HepG2 (cell line): ENCODE results near the gene RRBP1. TPM values are rescaled to one million over a fixed set of nuclear protein-coding genes. Genes with fewer than 3 reads are reported as not detected.

Experiments
- CC2D1A ChIP-seq: sonication (generic); formaldehyde crosslinking; IDR thresholded peaks from 2 replicates; pipeline ENCODE4 v1.8.1; 2023; ENCODE audit warnings: mild to moderate bottlenecking, missing genetic modification reagents
- CCAR2 ChIP-seq: fragments of 200-400 bp; formaldehyde crosslinking; optimal IDR thresholded peaks from 2 replicates; pipeline ENCODE3; 2018; ENCODE audit warnings: low read depth, mild to moderate bottlenecking, low read length, moderate library complexity
- CHD4 ChIP-seq: fragments of 200-600 bp; sonication (generic); IDR thresholded peaks from 2 replicates; pipeline ENCODE4 v1.7.0; 2017; ENCODE audit warnings: mild to moderate bottlenecking, low read length, borderline replicate concordance
- CSRNP1 ChIP-seq: sonication (generic); formaldehyde crosslinking; IDR thresholded peaks from 2 replicates; pipeline ENCODE4 v1.8.1; 2023; ENCODE audit warnings: mild to moderate bottlenecking, missing genetic modification reagents
- FOXM1 ChIP-seq: sonication (generic); formaldehyde crosslinking; IDR thresholded peaks from 2 replicates; pipeline ENCODE4 v1.5.0; 2020; ENCODE audit warnings: missing genetic modification reagents
- GZF1 ChIP-seq: sonication (generic); formaldehyde crosslinking; IDR thresholded peaks from 2 replicates; pipeline ENCODE4 v1.5.1; 2020; ENCODE audit warnings: mild to moderate bottlenecking, missing genetic modification reagents
- HNF1A ChIP-seq, 2 experiments: sonication (generic) in 1 of 2; formaldehyde crosslinking in 1 of 2; IDR thresholded peaks; 2 replicates each; pipeline versions ENCODE4 v1.4.0 to v1.6.1; 2016 to 2020; ENCODE audit warnings: borderline replicate concordance in 1 of 2, low read depth in 1 of 2, mild to moderate bottlenecking in 1 of 2, missing genetic modification reagents in 1 of 2
- HNRNPH1 ChIP-seq: fragments of 200-400 bp; formaldehyde crosslinking; optimal IDR thresholded peaks from 2 replicates; pipeline ENCODE3; 2017; ENCODE audit warnings: mild to moderate bottlenecking, low read depth, low read length
- MAZ ChIP-seq, 2 experiments: sonication (generic) in 1 of 2; formaldehyde crosslinking in 1 of 2; IDR thresholded peaks; 2 replicates each; pipeline versions ENCODE4 v1.5.0 to v1.6.1; 2012 to 2020; ENCODE audit warnings: low read depth in 2 of 2, mild to moderate bottlenecking in 2 of 2, borderline replicate concordance in 1 of 2, improper control_type of control experiment in 1 of 2, low read length in 1 of 2, missing genetic modification reagents in 1 of 2, moderate library complexity in 1 of 2
- MTERF4 ChIP-seq: sonication (generic); formaldehyde crosslinking; IDR thresholded peaks from 2 replicates; pipeline ENCODE4 v1.8.0; 2023; ENCODE audit warnings: mild to moderate bottlenecking, missing genetic modification reagents
- NR2F1 ChIP-seq, 2 experiments: fragments of 450-650 bp in 1 of 2; formaldehyde crosslinking in 1 of 2; IDR thresholded peaks; 2 replicates each; pipeline versions ENCODE4 v1.5.0 to v1.6.1; 2016 to 2020; ENCODE audit warnings: mild to moderate bottlenecking in 1 of 2, missing compliant biosample characterization in 1 of 2, missing genetic modification reagents in 1 of 2, moderate library complexity in 1 of 2
- RBM39 ChIP-seq: fragments of 200-400 bp; formaldehyde crosslinking; IDR thresholded peaks from one replicate; pipeline ENCODE4 v1.6.1; 2018; ENCODE audit warnings: antibody characterized with exemption, mild to moderate bottlenecking, low read depth, low read length; ENCODE audit not compliant: poor library complexity, severe bottlenecking
- RCOR2 ChIP-seq: IDR thresholded peaks from 2 replicates; pipeline ENCODE4 v1.6.1; 2016; ENCODE audit warnings: missing biosample characterization, missing genetic modification reagents
- TEAD3 ChIP-seq: optimal IDR thresholded peaks from 2 replicates; pipeline ENCODE3; 2016; ENCODE audit warnings: borderline replicate concordance
- YEATS4 ChIP-seq: sonication (generic); formaldehyde crosslinking; IDR thresholded peaks from 2 replicates; pipeline ENCODE4 v1.4.0; 2020; ENCODE audit warnings: missing genetic modification reagents, borderline replicate concordance
- ZFP36 ChIP-seq: fragments of 150-350 bp; IDR thresholded peaks from 2 replicates; pipeline ENCODE4 v1.6.1; 2018; ENCODE audit warnings: borderline replicate concordance, low read length, low read depth; ENCODE audit not compliant: partially characterized antibody
- ZNF441 ChIP-seq: sonication (generic); formaldehyde crosslinking; IDR thresholded peaks from 2 replicates; pipeline ENCODE4 v1.7.0; 2021; ENCODE audit warnings: missing genetic modification reagents, borderline replicate concordance
- ZNF496 ChIP-seq: sonication (generic); formaldehyde crosslinking; IDR thresholded peaks from 2 replicates; pipeline ENCODE4 v1.8.1; 2023; ENCODE audit warnings: mild to moderate bottlenecking, moderate library complexity, missing genetic modification reagents; ENCODE audit not compliant: insufficient replicate concordance
- ZNF577 ChIP-seq: sonication (generic); formaldehyde crosslinking; IDR thresholded peaks from 2 replicates; pipeline ENCODE4 v1.4.0; 2020; ENCODE audit warnings: mild to moderate bottlenecking, low read depth, missing genetic modification reagents, borderline replicate concordance
- ZNF616 ChIP-seq: sonication (generic); formaldehyde crosslinking; IDR thresholded peaks from 2 replicates; pipeline ENCODE4 v1.5.0; 2020; ENCODE audit warnings: low read depth, mild to moderate bottlenecking, missing genetic modification reagents
- ZSCAN30 ChIP-seq: sonication (generic); formaldehyde crosslinking; IDR thresholded peaks from 2 replicates; pipeline ENCODE4 v1.5.0; 2020; ENCODE audit warnings: mild to moderate bottlenecking, missing genetic modification reagents
- polyA plus RNA-seq, 8 experiments: library from polyadenylated mRNA; depleted of rRNA in 3 of 8; stranded (reverse) in 7 of 8; unstranded in 1 of 8; fragments of >200 nt; fragmentation: Illumina TruSeq in 4 of 8; extraction: Trizol in 4 of 8; gene quantifications; 2 replicates each; pipeline versions ENCODE4 v1.2.1 to v1.2.3, GENCODE V29; 2011 to 2016; ENCODE audit warnings: low read depth in 4 of 8, missing spikeins in 1 of 8, mixed read lengths in 1 of 8; ENCODE audit not compliant: insufficient read depth in 1 of 8
- total RNA-seq, 5 experiments: library from RNA; depleted of rRNA; stranded (reverse); fragments of >200 nt; fragmentation: Illumina TruSeq; extraction: Trizol; gene quantifications; 2 replicates each; pipeline ENCODE4 v1.2.3, GENCODE V29; 2016; ENCODE audit warnings: low read depth in 1 of 5

The RRBP1 gene
- total and polyA plus RNA-seq, 2 of the 13 experiments (the other 11 are each of a cell fraction or from before 2014, with no cell fraction given), result 150 to 222 TPM

GRCh38 chr20:17680836-17681725 is 961 bp downstream of the RRBP1 start (continued):
- TF ChIP-seq ZNF441 (CRISPR knock-in tag), result peak; percentile 51; the same call in 1 of the 2 replicates
- no peak for TF ChIP-seq HNF1A (IDR thresholded peaks at IDR 0.05; ENCODE audit: low read depth)
- TF ChIP-seq HNF1A (CRISPR knock-in tag; IDR thresholded peaks at IDR 0.05; ENCODE audit: borderline replicate concordance), result no peak
- TF ChIP-seq NR2F1 (CRISPR knock-in tag; IDR thresholded peaks at IDR 0.05), result no peak
- no peak for TF ChIP-seq ZFP36
- TF ChIP-seq ZNF577, result no peak
- no peak for TF ChIP-seq CSRNP1 (CRISPR knock-in tag)
- TF ChIP-seq RBM39, result no peak
- no peak for TF ChIP-seq CHD4
- no peak for TF ChIP-seq ZNF496 (CRISPR knock-in tag)
- TF ChIP-seq YEATS4 (CRISPR knock-in tag), result no peak
- no peak for TF ChIP-seq RCOR2 (CRISPR knock-in tag)
- TF ChIP-seq MTERF4 (CRISPR knock-in tag), result peak; percentile 3; the same call in 1 of the 2 replicates
- peak; percentile 7 for TF ChIP-seq TEAD3 (CRISPR knock-in tag)
- TF ChIP-seq CC2D1A (CRISPR knock-in tag), result no peak
- TF ChIP-seq ZSCAN30 (CRISPR knock-in tag), result no peak
- TF ChIP-seq ZNF616, result 0 out of 2 replicates have a peak, but pooled peaks have one; percentile 37
- no peak for TF ChIP-seq CCAR2
- TF ChIP-seq GZF1 (CRISPR knock-in tag), result no peak
- no peak for TF ChIP-seq FOXM1 (CRISPR knock-in tag)
- TF ChIP-seq MAZ (IDR thresholded peaks at IDR 0.05; ENCODE audit: borderline replicate concordance, low read depth, low read length), result 0 out of 2 replicates have a peak, but pooled peaks have one; percentile 41
- TF ChIP-seq MAZ (CRISPR knock-in tag; IDR thresholded peaks at IDR 0.05; ENCODE audit: low read depth), result peak; percentile 41
- no peak for TF ChIP-seq HNRNPH1
